H1 (cell line): ENCODE results near the gene PFDN4. TPM values are rescaled to one million over a fixed set of nuclear protein-coding genes. Genes with fewer than 3 reads are reported as not detected.

ENCODE experiments used
- CTCF ChIA-PET: fragments of 300-600 bp; sonication (Branson Sonifier 250); formaldehyde crosslinking; loops from one replicate; lab custom pipeline; 2021; ENCODE audit not compliant: partially characterized antibody; lab: Charles Lee
- POLR2A ChIA-PET: fragments of 300-600 bp; sonication (Branson Sonifier 250); formaldehyde crosslinking; loops from one replicate; lab custom pipeline; 2021; ENCODE audit warnings: inconsistent platforms; ENCODE audit not compliant: partially characterized antibody; lab: Charles Lee
- DNase-seq, 2 experiments: peaks; one replicate each; pipeline versions ENCODE4 v3.0.0 to v3.0.0-alpha.2; 2010 to 2022; ENCODE audit warnings: low spot score in 2 of 2, low read depth in 1 of 2, mixed read lengths in 1 of 2
- FAIRE-seq: peaks from 2 replicates; lab custom pipeline; 2011; peaks lifted over from hg19 to GRCh38; lab: Jason Lieb, UNC
- H2AFZ ChIP-seq: 2 replicates; pipeline ENCODE4 v1.8.1; 2012; ENCODE audit warnings: low read length, inconsistent platforms
- H2AK5ac ChIP-seq: 2 replicates; pipeline ENCODE4 v1.6.1; 2013; ENCODE audit warnings: low read depth, low read length
- H2BK120ac ChIP-seq: replicated peaks from 2 replicates; pipeline ENCODE3; 2013; ENCODE audit warnings: low read depth, low read length, inconsistent platforms
- H2BK12ac ChIP-seq: 2 replicates; pipeline ENCODE4 v1.6.1; 2013; ENCODE audit warnings: low read depth, low read length
- H2BK15ac ChIP-seq: 2 replicates; pipeline ENCODE4 v1.6.1; 2013; ENCODE audit warnings: low read length
- H2BK20ac ChIP-seq: 2 replicates; pipeline ENCODE4 v1.6.1; 2013; ENCODE audit warnings: low read length
- H2BK5ac ChIP-seq: 2 replicates; pipeline ENCODE4 v1.6.1; 2013; ENCODE audit warnings: low read depth, low read length
- H3K14ac ChIP-seq: 2 replicates; pipeline ENCODE4 v1.6.1; 2013; ENCODE audit warnings: inconsistent platforms; ENCODE audit not compliant: insufficient read length
- H3K18ac ChIP-seq: 2 replicates; pipeline ENCODE4 v1.6.1; 2013; ENCODE audit warnings: low read length; ENCODE audit errors: extremely low read depth
- H3K23ac ChIP-seq: 2 replicates; pipeline ENCODE4 v1.6.1; 2013; ENCODE audit warnings: inconsistent platforms; ENCODE audit not compliant: insufficient read length
- H3K23me2 ChIP-seq: 2 replicates; pipeline ENCODE4 v1.6.1; 2013; ENCODE audit warnings: low read depth, low read length
- H3K27ac ChIP-seq: 2 replicates; pipeline ENCODE4 v1.6.1; 2011; ENCODE audit warnings: low read depth, low read length, inconsistent platforms
- H3K27me3 ChIP-seq, 4 experiments: replicated peaks in 1 of 4; 1 replicate in 1 of 4; 2 replicates in 3 of 4; pipeline versions ENCODE4 v1.6.1 to v1.8.1; 2011 to 2013; ENCODE audit warnings: low read length in 3 of 4, mild to moderate bottlenecking in 3 of 4, inconsistent platforms in 2 of 4, mixed read lengths in 2 of 4, moderate library complexity in 1 of 4; ENCODE audit not compliant: control insufficient read depth in 3 of 4, insufficient read depth in 3 of 4; ENCODE audit errors: extremely low read depth in 1 of 4
- H3K36me3 ChIP-seq, 4 experiments: 2 replicates each; pipeline versions ENCODE4 v1.6.1 to v1.8.1; 2011 to 2013; ENCODE audit warnings: mild to moderate bottlenecking in 4 of 4, low read length in 3 of 4, moderate library complexity in 2 of 4, control low read depth in 1 of 4, inconsistent platforms in 1 of 4; ENCODE audit not compliant: insufficient read depth in 4 of 4, control insufficient read depth in 2 of 4
- H3K4ac ChIP-seq: replicated peaks from 2 replicates; pipeline ENCODE3; 2013; ENCODE audit warnings: low read length, low read depth, mixed read lengths, inconsistent platforms; ENCODE audit not compliant: insufficient read length
- H3K4me1 ChIP-seq, 4 experiments: replicated peaks in 1 of 4; 1 replicate in 1 of 4; 2 replicates in 3 of 4; pipeline versions ENCODE4 v1.6.1 to v1.8.1; 2011 to 2013; ENCODE audit warnings: low read length in 3 of 4, inconsistent platforms in 2 of 4, mixed read lengths in 1 of 4; ENCODE audit not compliant: insufficient read depth in 4 of 4, control insufficient read depth in 3 of 4
- H3K4me2 ChIP-seq, 2 experiments: 2 replicates each; pipeline versions ENCODE4 v1.6.1 to v1.8.1; 2011 to 2013; ENCODE audit warnings: low read depth in 2 of 2, low read length in 2 of 2, control low read depth in 1 of 2, inconsistent platforms in 1 of 2, mild to moderate bottlenecking in 1 of 2; ENCODE audit not compliant: insufficient read depth in 1 of 2
- H3K4me3 ChIP-seq, 4 experiments: fragments of 200-600, 300-600 bp in 1 of 4; sonication (generic), shearing (Covaris generic), sonication (Bioruptor Twin) in 1 of 4; 2 replicates each; pipeline versions ENCODE4 v1.5.1 to v1.8.1; 2011 to 2016; ENCODE audit warnings: low read length in 4 of 4, low read depth in 3 of 4, control low read depth in 2 of 4, inconsistent platforms in 2 of 4, mild to moderate bottlenecking in 2 of 4, mixed read lengths in 1 of 4, moderate library complexity in 1 of 4; ENCODE audit not compliant: insufficient read depth in 2 of 4; ENCODE audit errors: extremely low read depth in 1 of 4
- H3K56ac ChIP-seq: replicated peaks from 2 replicates; pipeline ENCODE3; 2013; ENCODE audit warnings: low read depth, mild to moderate bottlenecking, mixed read lengths, low read length, inconsistent platforms; ENCODE audit not compliant: insufficient read length
- H3K79me1 ChIP-seq: 2 replicates; pipeline ENCODE4 v1.6.1; 2013; ENCODE audit warnings: low read depth, low read length, control low read depth
- H3K79me2 ChIP-seq, 2 experiments: 2 replicates each; pipeline versions ENCODE4 v1.6.1 to v1.8.1; 2012 to 2013; ENCODE audit warnings: low read length in 2 of 2, mild to moderate bottlenecking in 2 of 2, inconsistent platforms in 1 of 2; ENCODE audit not compliant: insufficient read depth in 2 of 2, control insufficient read depth in 1 of 2
- H3K9ac ChIP-seq, 4 experiments: replicated peaks in 1 of 4; 1 replicate in 1 of 4; 2 replicates in 3 of 4; pipeline versions ENCODE4 v1.6.1 to v1.8.1; 2011 to 2013; ENCODE audit warnings: low read depth in 3 of 4, low read length in 3 of 4, control low read depth in 2 of 4, mild to moderate bottlenecking in 2 of 4, moderate library complexity in 2 of 4, inconsistent platforms in 1 of 4; ENCODE audit errors: extremely low read depth in 1 of 4
- H3K9me3 ChIP-seq, 2 experiments: 2 replicates each; pipeline versions ENCODE4 v1.6.1 to v1.8.1; 2012 to 2013; ENCODE audit warnings: mild to moderate bottlenecking in 2 of 2, moderate library complexity in 2 of 2, control low read depth in 1 of 2, inconsistent platforms in 1 of 2, low read depth in 1 of 2, low read length in 1 of 2, mixed read lengths in 1 of 2; ENCODE audit not compliant: insufficient read depth in 2 of 2
- H4K20me1 ChIP-seq, 2 experiments: replicated peaks in 1 of 2; 2 replicates each; pipeline versions ENCODE3 to v1.8.1; 2011 to 2013; ENCODE audit warnings: inconsistent platforms in 2 of 2, low read length in 2 of 2, mild to moderate bottlenecking in 1 of 2; ENCODE audit not compliant: insufficient read depth in 2 of 2, control insufficient read depth in 1 of 2
- H4K5ac ChIP-seq: 2 replicates; pipeline ENCODE4 v1.6.1; 2013; ENCODE audit warnings: low read length, low read depth, mixed read lengths, inconsistent platforms; ENCODE audit not compliant: insufficient read length
- H4K8ac ChIP-seq: 2 replicates; pipeline ENCODE4 v1.8.0; 2013; ENCODE audit warnings: mild to moderate bottlenecking, moderate library complexity, low read length, inconsistent platforms; ENCODE audit not compliant: insufficient read depth; ENCODE audit errors: extremely low read depth
- H4K91ac ChIP-seq: replicated peaks from 2 replicates; pipeline ENCODE3; 2013; ENCODE audit warnings: low read length, mixed read lengths, inconsistent platforms; ENCODE audit not compliant: insufficient read length
- ASH2L ChIP-seq: fragments of 200-600, 300-600 bp; sonication (generic); IDR thresholded peaks from one replicate; pipeline ENCODE4 v1.7.1; 2017; ENCODE audit warnings: low read length
- BRCA1 ChIP-seq: IDR thresholded peaks from 2 replicates; pipeline ENCODE4 v1.6.1; 2012; ENCODE audit warnings: low read depth, low read length, improper control_type of control experiment
- CHD2 ChIP-seq: IDR thresholded peaks from 2 replicates; pipeline ENCODE4 v1.6.1; 2012; ENCODE audit warnings: low read length, improper control_type of control experiment
- CTBP2 ChIP-seq: IDR thresholded peaks from 2 replicates; pipeline ENCODE4 v1.7.0; 2011; ENCODE audit warnings: borderline replicate concordance, mild to moderate bottlenecking, moderate library complexity, mixed read lengths, low read length; ENCODE audit not compliant: insufficient read depth, insufficient read length
- E2F6 ChIP-seq: IDR thresholded peaks from 2 replicates; pipeline ENCODE4 v1.6.1; 2012; ENCODE audit warnings: inconsistent platforms
- EZH2 ChIP-seq: fragments of 200-600 bp; sonication (generic); IDR thresholded peaks from 2 replicates; pipeline ENCODE4 v1.7.1; 2012; ENCODE audit warnings: low read depth, mild to moderate bottlenecking, moderate library complexity, low read length, inconsistent platforms; ENCODE audit not compliant: severe bottlenecking
- MAFK ChIP-seq: IDR thresholded peaks from 2 replicates; pipeline ENCODE4 v1.6.1; 2012; ENCODE audit warnings: low read depth, mild to moderate bottlenecking, improper control_type of control experiment, low read length
- PHF8 ChIP-seq: fragments of 200-600 bp; sonication (generic); conservative IDR thresholded peaks from 2 replicates; pipeline ENCODE4 v1.7.1; 2012; ENCODE audit warnings: low read depth, mild to moderate bottlenecking, inconsistent platforms, low read length, moderate library complexity
- RFX5 ChIP-seq: IDR thresholded peaks from 2 replicates; pipeline ENCODE4 v1.6.1; 2011; ENCODE audit warnings: low read depth, low read length, improper control_type of control experiment, borderline replicate concordance
- SIX5 ChIP-seq: IDR thresholded peaks from 2 replicates; pipeline ENCODE4 v1.6.1; 2011; ENCODE audit warnings: mild to moderate bottlenecking, low read depth, low read length
- TEAD4 ChIP-seq: IDR thresholded peaks from 2 replicates; pipeline ENCODE4 v1.6.1; 2012; ENCODE audit warnings: low read depth, low read length, inconsistent platforms, mixed read lengths
- WGBS, 2 experiments: shearing (Covaris generic) in 1 of 2; methylation state at CpG; one replicate each; pipeline versions ENCODE4 v1.1.6 to v1.1.7; 2013 to 2015; ENCODE audit warnings: low lambda C conversion rate in 2 of 2, mixed read lengths in 2 of 2, inconsistent platforms in 1 of 2, low coverage in 1 of 2, missing lambda C conversion rate in 1 of 2; ENCODE audit not compliant: insufficient replicate concordance in 2 of 2, insufficient coverage in 1 of 2, insufficient read length in 1 of 2; ENCODE audit errors: extremely low coverage in 1 of 2, missing lambda C conversion rate in 1 of 2; 5-methylcytosine and 5-hydroxymethylcytosine counted together
- polyA plus RNA-seq, 7 experiments: library from polyadenylated mRNA; depleted of rRNA in 3 of 7; stranded (reverse) in 5 of 7; unstranded in 2 of 7; fragments of >200 nt in 5 of 7; fragments of 200-250 nt in 2 of 7; gene quantifications; 1 replicate in 5 of 7; 2 replicates in 1 of 7; 4 replicates in 1 of 7; pipeline versions ENCODE4 v1.2.1 to v1.2.3, GENCODE V29; 2011 to 2013; ENCODE audit warnings: missing spikeins in 2 of 7, mixed read lengths in 2 of 7
- total RNA-seq: library from RNA; stranded (reverse); fragmentation: NEBNext Ultra II Directional; extraction: Animal tissue kit (Norgen Biotek cat#: 25700); gene quantifications from 2 replicates; pipeline ENCODE4 v1.2.1, GENCODE V29; 2021

Gene PFDN4
- total and polyA plus RNA-seq, 2 of the 8 experiments (the other 6 are each of a cell fraction or from before 2014, with no cell fraction given) = 41.9 to 96.8 TPM

GRCh38 chr20:54160065-54161007 lies 47.6 kb upstream of the PFDN4 start:
- Histone ChIP-seq H4K20me1 (no peaks in the 10 kb centered on the region), H3K27ac (no peak overlapping the region), H3K79me1 (no peaks in the 10 kb centered on the region), H2BK20ac (no peak overlapping the region), H3K9ac (no peak overlapping the region), H3K27me3 (no peaks in the 10 kb centered on the region), H3K23me2 (no peaks in the 10 kb centered on the region), H4K8ac (no peak overlapping the region), H2BK15ac (no peak overlapping the region), H2BK12ac (no peak overlapping the region), H2AK5ac (no peak overlapping the region), H3K4ac (no peak overlapping the region), H3K4me2 (no peak overlapping the region), H4K5ac (no peak overlapping the region), H3K4me1 (0 out of 7 replicates have a peak, but pooled peaks cover 0 to 5% (median 0%) of the 10 kb centered on the region in 4 experiments), H3K18ac (no peak overlapping the region), H3K79me2 (no peaks in the 10 kb centered on the region), H3K36me3 (no peaks in the 10 kb centered on the region), H4K91ac (no peak overlapping the region), H3K9me3 (peaks cover 0 to 4% of the 10 kb centered on the region in 2 experiments; a peak in 1 of 4 replicates), H2AFZ (no peak overlapping the region), H3K4me3 (no peak overlapping the region), H2BK120ac (no peak overlapping the region), H3K23ac (no peak overlapping the region), H2BK5ac (no peak overlapping the region), H3K56ac (no peak overlapping the region), H3K14ac (no peak overlapping the region)
- DNase-seq = no peak
- FAIRE-seq = no peak
- TF ChIP-seq TEAD4 (no peak), BRCA1 (no peak), E2F6 (no peak), RFX5 (no peak), MAFK (no peak), ASH2L (no peak), CTBP2 (no peak), EZH2 (no peak), PHF8 (no peak), SIX5 (no peak), CHD2 (no peak)
- CTCF ChIA-PET = interaction anchor here (1.0 kb wide), 1 partner anchor 15 kb away, joined by 3 read pairs; no protein-coding TSS in a partner anchor
- 87% methylated on average over 7 of the region's 7 CpGs; no CpG with 5 or more reads in 1 of the 2 experiments for WGBS, 2 experiments
- POLR2A ChIA-PET = no interaction called here
